Neutrophil (primary cell): Measurements from ENCODE around the gene PITPNC1.

Experiments
- H3K27ac ChIP-seq: fragments of 200-600 bp; sonication (generic); 2 replicates; pipeline ENCODE4 v1.5.1; 2016; ENCODE audit warnings: mild to moderate bottlenecking, moderate library complexity
- H3K27me3 ChIP-seq: fragments of 200-600 bp; sonication (generic); 2 replicates; pipeline ENCODE4 v1.6.0; 2016; ENCODE audit warnings: mild to moderate bottlenecking
- H3K36me3 ChIP-seq: fragments of 200-600 bp; sonication (generic); 2 replicates; pipeline ENCODE4 v1.5.1; 2017
- H3K4me1 ChIP-seq, 2 experiments: fragments of 200-600 bp in 1 of 2; sonication (generic) in 1 of 2; 1 replicate in 1 of 2; 2 replicates in 1 of 2; pipeline versions ENCODE4 v1.5.1 to v1.6.1; 2013 to 2016; ENCODE audit warnings: low read depth in 1 of 2, low read length in 1 of 2, mild to moderate bottlenecking in 1 of 2, moderate library complexity in 1 of 2; ENCODE audit not compliant: control insufficient read depth in 1 of 2, insufficient read depth in 1 of 2
- H3K4me3 ChIP-seq, 2 experiments: fragments of 200-600 bp in 1 of 2; sonication (generic) in 1 of 2; 1 replicate in 1 of 2; 2 replicates in 1 of 2; pipeline ENCODE4 v1.5.1; 2013 to 2016; ENCODE audit warnings: low read depth in 1 of 2, low read length in 1 of 2, mild to moderate bottlenecking in 1 of 2, moderate library complexity in 1 of 2
- H3K9me3 ChIP-seq: fragments of 200-600 bp; sonication (generic); 2 replicates; pipeline ENCODE4 v1.5.1; 2016
- TF ChIP-seq, protein P1 (sequence below): fragments of 200-600 bp; sonication (generic); IDR thresholded peaks from 2 replicates; pipeline ENCODE4 v1.5.1; 2016; ENCODE audit warnings: antibody characterized with exemption

PITPNC1 gene

DNA sequence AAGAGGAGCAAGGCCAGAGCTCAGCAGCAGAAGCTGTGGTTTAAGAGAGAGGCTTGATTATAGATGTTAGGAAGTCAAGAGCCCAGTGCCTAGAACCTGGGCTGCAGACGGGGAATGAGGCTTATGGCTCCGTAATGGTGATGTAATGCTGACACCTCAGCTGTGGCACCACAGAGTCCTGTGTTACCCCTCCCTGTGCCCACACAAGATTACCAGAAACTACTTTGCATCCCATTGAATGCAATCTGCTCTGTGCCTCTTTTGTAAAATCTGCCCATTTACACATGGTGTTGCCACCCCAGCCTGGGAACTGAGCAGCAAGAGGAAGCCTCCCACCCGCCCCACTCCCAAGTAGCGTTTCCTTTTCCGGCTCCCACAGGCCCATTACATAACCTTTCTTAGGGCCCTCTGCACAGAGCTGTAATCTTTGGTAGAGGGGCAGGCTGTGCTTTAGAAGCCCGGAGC, 57.0 kb downstream of the PITPNC1 start:
- TF ChIP-seq, protein P1, sequence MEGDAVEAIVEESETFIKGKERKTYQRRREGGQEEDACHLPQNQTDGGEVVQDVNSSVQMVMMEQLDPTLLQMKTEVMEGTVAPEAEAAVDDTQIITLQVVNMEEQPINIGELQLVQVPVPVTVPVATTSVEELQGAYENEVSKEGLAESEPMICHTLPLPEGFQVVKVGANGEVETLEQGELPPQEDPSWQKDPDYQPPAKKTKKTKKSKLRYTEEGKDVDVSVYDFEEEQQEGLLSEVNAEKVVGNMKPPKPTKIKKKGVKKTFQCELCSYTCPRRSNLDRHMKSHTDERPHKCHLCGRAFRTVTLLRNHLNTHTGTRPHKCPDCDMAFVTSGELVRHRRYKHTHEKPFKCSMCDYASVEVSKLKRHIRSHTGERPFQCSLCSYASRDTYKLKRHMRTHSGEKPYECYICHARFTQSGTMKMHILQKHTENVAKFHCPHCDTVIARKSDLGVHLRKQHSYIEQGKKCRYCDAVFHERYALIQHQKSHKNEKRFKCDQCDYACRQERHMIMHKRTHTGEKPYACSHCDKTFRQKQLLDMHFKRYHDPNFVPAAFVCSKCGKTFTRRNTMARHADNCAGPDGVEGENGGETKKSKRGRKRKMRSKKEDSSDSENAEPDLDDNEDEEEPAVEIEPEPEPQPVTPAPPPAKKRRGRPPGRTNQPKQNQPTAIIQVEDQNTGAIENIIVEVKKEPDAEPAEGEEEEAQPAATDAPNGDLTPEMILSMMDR, result no peak
- H3K4me1 ChIP-seq, result peaks cover 33 to 42% of the 10 kb centered on the region in 2 experiments
- H3K27me3 ChIP-seq, result no peaks in the 10 kb centered on the region
- peak overlapping the region; percentile 22 to 35 for H3K4me3 ChIP-seq
- no peaks in the 10 kb centered on the region for H3K36me3 ChIP-seq
- no peaks in the 10 kb centered on the region for H3K9me3 ChIP-seq
- H3K27ac ChIP-seq, result peak overlapping the region; percentile 81

DNA sequence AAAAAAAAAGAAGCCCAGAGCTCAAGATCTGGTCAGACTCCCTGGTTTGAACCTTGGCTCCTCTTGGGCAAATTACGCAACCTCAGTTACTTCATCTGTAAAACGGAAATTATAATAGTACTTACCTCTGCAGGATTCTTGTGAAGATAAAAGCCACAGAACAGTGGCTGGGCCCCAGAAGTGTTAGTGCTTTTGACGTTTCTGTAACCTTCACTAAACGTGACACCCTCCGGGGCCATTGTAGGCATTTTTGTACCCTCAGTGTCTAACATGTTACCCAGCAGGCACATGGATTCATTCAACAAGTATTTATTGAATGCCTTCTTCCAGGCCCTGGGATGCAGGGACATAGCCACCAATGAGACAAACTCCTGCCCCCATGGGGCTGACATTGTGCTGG, 58.0 kb downstream of the PITPNC1 start:
- Histone ChIP-seq H3K9me3 (no peaks in the 10 kb centered on the region), H3K27me3 (no peaks in the 10 kb centered on the region), H3K27ac (peak overlapping the region; percentile 81), H3K36me3 (no peaks in the 10 kb centered on the region), H3K4me3 (no peak overlapping the region), H3K4me1 (peaks cover 38 to 48% of the 10 kb centered on the region in 2 experiments)
- TF ChIP-seq, protein P1, result no peak

DNA sequence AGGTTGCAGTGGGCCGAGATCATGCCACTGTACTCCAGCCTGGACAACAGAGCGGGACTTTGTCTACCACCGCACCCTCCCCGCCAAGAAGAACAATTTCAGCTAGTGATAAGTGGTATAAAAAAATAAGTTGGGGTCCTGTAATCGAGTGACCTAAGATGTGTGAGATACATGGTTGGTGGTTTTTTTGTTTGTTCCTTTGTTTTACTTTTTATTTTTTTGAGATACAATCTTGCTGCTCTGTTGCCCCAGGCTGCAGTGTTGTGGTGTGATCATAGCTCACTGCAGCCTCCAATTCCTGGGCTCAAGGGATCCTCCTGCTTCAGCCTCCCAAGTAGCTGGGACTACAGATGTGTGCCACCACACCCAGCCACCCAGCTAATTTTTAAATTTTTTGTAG, 58.7 kb downstream of the PITPNC1 start:
- H3K9me3 ChIP-seq, result no peaks in the 10 kb centered on the region
- TF ChIP-seq, protein P1, result no peak
- no peaks in the 10 kb centered on the region for H3K27me3 ChIP-seq
- H3K27ac ChIP-seq, result no peak overlapping the region
- H3K4me1 ChIP-seq, result peaks cover 44 to 55% of the 10 kb centered on the region in 2 experiments
- no peaks in the 10 kb centered on the region for H3K36me3 ChIP-seq
- no peak overlapping the region for H3K4me3 ChIP-seq

DNA sequence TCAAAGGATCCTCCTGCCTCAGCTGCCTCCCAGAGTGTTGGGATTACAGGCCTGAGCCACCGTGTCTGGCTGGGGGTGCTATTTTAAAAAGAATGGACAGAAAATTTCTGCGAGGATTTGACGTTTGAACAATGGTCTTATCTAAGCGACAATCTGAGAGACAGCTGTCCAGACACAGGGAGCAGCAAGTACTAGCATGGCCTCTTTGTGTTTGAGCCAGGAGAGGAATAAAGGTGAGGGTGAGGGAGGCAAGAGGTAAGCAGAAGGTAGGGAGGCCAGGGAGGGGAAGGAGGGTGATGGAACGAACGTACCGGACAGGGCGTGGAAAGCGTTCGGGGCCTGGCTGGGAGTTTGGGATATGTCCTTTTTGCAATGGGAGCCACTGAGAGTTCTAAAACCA, 59.2 kb downstream of the PITPNC1 start:
- H3K27me3 ChIP-seq, result no peaks in the 10 kb centered on the region
- no peak overlapping the region for H3K27ac ChIP-seq
- TF ChIP-seq, protein P1, result no peak
- no peak overlapping the region for H3K4me3 ChIP-seq
- H3K4me1 ChIP-seq, result peaks cover 49 to 59% of the 10 kb centered on the region in 2 experiments
- H3K9me3 ChIP-seq, result no peaks in the 10 kb centered on the region
- no peaks in the 10 kb centered on the region for H3K36me3 ChIP-seq

DNA sequence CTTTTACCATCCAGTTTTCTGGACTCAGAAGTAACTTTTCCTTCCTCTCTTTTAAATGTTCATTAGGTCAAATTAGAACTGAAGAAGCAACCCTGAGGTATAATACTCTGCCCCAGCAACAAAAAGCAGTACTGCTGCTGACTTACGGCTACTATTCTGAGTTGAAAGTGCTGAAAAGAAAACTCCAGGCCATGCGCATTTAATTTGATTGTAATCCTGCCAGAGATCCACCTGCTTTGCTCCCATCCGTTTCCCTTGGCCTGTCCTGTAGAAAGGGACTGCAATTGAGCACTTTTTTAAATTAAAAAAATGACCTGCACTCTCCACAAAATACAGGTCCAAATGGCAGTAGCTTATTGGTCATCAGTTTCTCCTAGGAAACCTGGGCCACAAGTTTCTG, 61.6 kb downstream of the PITPNC1 start:
- peaks cover 52 to 61% of the 10 kb centered on the region in 2 experiments for H3K4me1 ChIP-seq
- no peak overlapping the region for H3K4me3 ChIP-seq
- TF ChIP-seq, protein P1, result no peak
- no peaks in the 10 kb centered on the region for H3K9me3 ChIP-seq
- no peaks in the 10 kb centered on the region for H3K36me3 ChIP-seq
- no peaks in the 10 kb centered on the region for H3K27me3 ChIP-seq
- H3K27ac ChIP-seq, result no peak overlapping the region

DNA sequence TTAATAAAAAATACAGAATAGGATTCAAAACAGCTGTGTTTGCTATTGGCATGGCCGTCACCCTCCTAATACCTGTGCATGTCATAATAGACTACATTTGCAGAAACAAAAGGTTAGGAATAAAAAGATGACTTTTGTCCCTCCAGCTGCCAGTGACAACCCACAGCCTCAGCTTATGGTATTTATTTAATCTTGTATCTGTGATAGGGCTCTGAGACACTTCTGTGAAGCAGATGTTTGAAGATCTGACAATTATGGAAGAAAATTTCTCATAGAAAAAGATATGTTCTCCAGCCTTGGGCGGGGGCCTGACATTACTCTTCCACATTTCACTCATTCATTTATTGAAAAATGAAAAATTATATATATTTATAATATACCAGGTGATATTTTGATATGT, 62.2 kb downstream of the PITPNC1 start:
- Histone ChIP-seq H3K36me3 (no peaks in the 10 kb centered on the region), H3K27me3 (no peaks in the 10 kb centered on the region), H3K4me1 (peaks cover 45 to 55% of the 10 kb centered on the region in 2 experiments), H3K9me3 (no peaks in the 10 kb centered on the region), H3K27ac (no peak overlapping the region), H3K4me3 (no peak overlapping the region)
- TF ChIP-seq, protein P1, result no peak
